NCI-H1417 (cell line): Measurements from ENCODE around the gene TRAF7.
"Not testable (repeated sequence)": the region's sequence is repeated elsewhere in the genome, so short reads cannot be mapped to it uniquely, and the experiment has no call there.

ENCODE experiments used
- DNase-seq, 3 experiments: peaks; one replicate each; lab custom pipeline; 2025; lab: John Stamatoyannopoulos, UW

TRAF7 gene

DNA sequence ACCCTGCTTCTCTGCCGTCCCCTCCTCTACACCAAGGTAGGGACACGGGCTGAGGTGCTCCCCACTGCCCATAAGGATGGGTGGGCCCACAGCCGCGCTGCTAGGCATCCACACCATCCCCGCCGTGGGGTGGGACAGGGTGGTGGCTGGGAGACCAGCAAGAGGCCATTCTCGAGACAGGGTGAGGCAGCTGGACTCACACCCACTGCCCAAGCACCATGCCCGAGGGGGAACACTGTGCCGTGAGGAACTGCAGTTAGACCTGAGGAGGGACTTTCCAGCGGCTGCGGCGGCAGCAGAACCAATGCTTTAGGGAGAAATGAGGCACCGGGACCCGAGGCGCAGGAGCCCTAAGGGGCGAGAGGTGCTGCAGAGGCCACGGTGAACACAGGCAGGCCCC, 33.2 kb upstream of the TRAF7 start:
- no peak for DNase-seq

DNA sequence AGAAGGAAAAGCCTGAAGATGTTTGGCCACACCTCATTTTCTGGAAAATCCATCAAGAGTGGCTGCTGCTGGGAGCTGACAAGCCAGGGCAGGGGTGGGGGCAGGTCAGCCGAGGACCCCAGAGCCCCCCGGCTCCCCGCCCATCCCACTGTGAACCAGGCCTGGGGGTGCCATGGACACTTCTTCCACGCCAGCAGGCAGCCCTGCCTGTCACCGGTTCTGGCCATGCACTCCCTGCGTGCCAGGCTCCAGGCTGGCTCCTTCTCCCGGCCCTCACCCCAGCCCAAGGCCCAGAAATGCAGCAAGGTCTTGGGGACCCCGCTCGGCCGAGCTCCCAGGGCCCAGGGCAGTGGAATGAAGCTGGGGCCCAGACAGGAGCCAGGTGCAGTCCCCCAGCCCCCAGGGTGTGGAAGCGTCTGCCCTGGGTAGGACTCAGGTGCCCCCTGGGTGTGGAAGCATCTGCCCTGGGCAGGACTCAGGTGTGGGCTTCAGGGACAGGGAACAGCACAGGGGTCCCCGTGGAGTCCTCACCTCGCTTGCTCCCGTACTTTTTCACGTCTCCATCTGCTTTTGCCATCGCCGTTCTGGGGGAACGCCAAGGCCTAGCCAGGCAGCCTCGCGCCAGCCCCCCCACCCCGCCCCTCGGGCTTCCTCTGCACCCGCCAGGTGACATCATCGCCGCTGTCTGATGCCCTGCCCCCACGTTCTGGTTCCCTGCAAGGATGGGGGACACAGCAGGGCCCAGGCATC, 32.5 kb upstream of the TRAF7 start:
- not testable (repeated sequence) for DNase-seq

DNA sequence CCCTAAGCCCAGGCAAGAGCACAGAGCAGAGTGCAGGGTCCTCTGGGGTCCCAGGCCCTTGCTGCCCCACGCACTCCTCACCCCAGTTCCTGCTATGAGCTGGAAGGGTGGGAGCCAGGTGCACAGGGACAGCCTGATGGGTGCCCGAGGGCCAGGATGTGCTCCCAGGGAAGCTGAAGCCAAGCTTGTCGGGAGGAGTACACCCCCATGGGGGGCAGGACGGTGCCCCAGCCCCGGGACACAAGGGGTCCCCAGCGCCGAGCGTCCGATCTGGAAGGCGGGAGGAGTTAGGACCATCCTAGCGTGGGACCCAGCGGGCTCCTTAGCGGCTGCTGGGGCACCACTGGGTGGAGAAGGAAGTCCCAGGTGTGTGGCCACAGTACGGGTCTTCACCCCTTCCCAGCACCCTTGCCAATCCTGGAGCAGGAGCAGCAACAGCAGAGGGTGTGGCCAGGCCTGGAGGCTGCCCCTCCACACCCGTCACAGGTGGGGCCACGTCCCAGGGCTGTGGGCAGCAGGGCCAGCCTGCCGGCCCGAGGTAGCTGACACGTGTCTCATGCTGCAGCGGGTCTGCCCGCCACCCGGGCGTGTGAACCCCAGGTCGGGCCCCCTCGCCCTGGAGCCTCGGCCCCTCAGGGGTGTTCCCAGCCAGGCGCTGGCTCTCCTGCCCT, 31.7 kb upstream of the TRAF7 start:
- not testable (repeated sequence) for DNase-seq

DNA sequence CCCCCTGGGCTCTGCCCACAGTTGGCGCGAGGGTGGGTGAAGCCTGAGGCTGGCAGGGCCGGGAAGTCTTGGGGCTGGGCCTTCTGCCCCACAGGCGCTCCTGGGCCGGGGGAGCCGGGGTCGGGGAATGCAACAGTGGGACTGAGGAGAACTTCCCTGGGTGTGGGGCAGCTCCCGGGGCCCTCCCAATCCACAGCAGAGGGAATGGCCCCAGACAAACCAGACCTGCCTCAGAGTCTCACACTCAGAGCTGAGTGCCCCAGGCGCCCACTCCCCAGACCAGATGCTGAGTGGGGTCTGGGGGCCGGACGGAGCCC, 31.2 kb upstream of the TRAF7 start:
- DNase-seq, result not testable (repeated sequence)

DNA sequence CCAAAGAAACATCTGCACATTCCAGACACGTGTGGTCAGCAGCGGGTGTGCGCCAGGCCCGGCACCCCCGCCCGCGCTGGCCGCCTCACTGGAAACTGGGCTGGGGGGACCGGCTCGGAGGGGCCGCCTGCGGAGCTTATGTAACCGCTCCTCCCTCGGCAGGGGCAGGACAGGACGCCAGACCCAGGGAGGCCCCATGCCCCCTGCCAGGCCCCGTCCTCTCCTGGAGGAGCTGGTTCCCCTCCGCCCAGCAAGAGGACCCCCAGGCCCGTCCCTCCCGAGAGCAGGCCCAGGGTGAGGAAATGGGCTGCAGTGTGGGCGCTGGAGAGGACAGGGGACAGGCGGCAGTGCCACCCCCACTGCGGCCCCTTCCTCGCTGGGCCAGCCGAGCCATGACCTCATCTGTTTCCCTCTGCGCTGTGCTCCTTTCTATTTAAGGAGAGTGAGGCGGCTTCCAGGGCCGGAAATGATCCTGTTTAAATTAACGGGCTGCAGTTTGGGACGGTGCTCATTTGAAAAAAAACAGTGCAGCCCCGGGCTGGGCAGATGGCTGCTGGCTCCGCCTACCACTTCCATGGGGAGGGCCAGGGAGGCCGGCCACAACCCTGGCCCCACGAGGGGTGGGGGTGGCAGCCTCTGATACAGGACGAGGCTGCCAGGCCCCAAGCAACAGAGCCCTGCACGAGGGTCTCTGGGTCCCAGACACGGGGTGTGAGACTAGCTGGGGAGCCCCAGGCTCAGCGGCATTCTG, 30.7 kb upstream of the TRAF7 start:
- DNase-seq, result not testable (repeated sequence)

DNA sequence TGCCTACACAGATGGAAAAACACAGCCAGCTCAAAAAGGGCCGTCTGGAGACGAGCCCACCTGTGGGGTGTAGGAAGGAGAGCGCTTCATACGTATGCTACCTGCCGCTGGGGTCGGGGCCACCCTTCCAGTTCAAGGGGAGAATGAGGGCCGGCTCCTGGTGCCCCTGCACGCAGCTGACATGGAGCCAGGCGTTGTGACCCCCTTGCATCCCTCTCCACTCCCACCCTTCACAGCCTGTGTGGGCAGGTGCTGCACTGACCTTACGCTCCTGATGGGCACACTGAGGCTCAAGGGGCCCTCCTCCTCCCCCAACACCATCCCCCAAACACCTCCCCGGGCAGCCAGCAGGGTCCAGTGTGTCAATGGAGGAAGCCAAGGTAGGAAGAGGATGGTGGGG, 30.0 kb upstream of the TRAF7 start:
- DNase-seq, result not testable (repeated sequence)

DNA sequence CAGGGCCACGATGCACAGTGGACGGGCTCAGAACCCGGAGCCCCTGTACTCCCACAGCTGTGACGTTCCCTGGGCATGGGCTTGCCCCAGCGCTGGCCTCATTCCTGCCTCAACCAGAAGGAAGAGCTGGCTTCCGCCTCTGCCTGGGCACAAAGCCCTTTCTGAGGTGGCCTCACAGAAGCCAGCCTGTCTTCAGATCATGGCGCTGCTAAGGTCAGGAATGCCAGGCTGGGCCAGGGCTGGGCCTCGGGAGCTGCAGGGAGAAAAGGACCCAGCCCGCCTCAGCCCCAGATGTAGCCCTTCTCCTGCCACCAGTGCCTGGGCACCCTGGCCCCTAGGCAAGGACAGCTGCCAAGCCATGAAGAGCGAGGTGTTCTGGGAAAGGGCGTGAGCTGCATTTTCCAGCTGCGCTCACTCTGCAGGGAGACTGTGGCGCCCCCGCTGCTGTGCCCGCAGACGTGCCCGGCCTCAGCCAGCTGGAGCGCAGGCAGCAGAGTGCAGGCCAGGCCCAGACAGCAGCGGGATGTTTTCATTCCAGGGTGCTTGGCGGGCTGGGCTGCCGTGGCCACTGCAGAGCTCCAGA, 29.3 kb upstream of the TRAF7 start:
- not testable (repeated sequence) for DNase-seq

DNA sequence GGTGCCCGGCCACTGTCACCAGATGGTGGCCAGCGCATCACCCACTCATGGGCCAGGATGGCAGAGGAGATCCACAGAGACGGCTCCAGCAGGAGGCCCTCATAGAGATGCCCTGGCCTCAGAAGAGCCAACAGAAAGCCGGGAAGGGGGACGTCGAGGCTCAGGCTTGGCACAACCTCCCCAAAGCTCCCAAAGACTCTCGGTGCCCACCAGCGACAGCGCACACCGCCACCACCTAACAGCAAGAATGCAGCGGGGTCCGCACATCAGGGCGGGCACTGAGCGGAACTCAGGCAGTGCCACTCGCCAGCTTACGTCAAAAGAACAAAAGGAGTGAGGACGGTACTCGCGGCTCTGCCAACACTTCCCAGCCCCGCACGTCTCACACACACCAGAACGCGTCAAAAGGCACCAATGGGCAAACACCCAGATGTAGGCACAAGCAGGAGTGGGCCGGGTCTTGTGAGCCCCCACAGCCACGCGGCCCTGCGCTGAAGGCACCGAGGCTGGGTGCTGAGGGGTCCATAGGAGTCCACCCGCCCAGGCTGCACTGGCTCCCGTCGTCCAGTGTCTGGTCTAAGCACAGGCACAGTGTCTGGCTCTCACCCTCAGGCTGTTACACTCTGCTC, 28.5 kb upstream of the TRAF7 start:
- DNase-seq, result not testable (repeated sequence)

DNA sequence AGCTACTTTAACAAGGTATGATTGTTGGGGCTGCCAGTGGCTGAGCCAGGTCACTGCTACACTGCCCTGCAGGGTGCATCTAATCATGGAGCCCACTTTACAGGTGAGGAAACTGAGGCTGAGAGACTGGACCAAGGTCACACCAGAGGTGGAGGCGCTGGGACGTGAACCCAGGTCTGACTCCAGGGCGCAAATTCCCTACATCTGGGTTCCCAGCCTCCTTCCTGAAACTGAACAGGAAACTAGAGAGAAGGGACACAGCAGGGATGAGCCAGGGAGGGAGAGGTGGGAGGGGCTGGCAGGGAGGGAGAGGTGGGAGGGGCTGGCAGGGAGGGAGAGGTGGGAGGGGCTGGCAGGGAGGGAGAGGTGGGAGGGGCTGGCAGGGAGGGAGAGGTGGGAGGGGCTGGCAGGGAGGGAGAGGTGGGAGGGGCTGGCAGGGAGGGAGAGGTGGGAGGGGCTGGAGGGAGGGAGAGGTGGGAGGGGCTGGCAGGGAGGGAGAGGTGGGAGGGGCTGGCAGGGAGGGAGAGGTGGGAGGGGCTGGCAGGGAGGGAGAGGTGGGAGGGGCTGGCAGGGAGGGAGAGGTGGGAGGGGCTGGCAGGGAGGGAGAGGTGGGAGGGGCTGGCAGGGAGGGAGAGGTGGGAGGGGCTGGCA, 27.8 kb upstream of the TRAF7 start:
- DNase-seq, result peak; percentile 35 to 64 (median 43)

DNA sequence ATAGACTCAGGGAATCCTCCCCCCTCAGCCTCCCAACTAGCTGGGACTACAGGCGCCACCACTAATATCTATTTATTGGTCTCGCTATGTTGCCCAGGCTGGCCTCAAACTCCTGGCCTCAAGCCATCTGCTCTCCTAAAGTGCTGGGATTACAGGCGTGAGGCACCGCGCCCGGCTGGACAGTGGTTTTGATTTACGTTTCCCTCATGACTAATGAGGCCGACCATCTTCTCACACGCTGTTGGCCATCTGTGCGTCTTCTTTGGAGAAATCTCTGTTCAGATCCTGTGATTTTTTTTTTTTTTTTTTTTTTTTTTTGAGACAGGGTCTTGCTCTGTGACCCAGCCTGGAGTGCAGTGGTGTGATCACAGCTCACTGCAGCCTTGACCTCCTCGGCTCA, 26.3 kb upstream of the TRAF7 start:
- DNase-seq, result not testable (repeated sequence)

DNA sequence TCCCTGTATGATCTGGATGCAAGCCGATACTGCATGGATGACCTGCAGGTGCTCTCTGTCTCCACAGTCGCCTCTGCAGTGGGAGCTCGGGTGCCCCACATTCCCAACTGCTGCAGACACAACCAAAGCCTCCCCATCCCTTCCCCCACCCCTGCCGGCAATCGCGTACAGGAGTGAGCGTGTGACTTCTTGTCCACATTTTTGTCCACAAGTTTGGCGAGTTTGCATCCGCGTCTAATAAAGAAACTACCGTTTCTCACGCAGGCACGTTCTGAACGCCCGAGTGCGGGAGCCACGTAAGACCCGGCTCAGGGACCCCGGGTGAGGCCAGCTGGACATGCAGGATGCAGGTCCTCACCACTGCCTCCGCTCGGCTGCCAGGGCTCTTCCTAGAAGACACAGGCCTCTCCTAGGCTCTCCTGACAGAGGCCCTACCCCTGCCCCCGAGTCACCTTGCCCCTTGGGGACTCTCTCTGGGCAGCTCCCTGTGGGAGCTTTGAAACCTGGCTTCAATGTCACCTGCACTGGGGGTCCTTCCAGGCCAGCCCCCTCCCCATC, 25.6 kb upstream of the TRAF7 start:
- not testable (repeated sequence) for DNase-seq

DNA sequence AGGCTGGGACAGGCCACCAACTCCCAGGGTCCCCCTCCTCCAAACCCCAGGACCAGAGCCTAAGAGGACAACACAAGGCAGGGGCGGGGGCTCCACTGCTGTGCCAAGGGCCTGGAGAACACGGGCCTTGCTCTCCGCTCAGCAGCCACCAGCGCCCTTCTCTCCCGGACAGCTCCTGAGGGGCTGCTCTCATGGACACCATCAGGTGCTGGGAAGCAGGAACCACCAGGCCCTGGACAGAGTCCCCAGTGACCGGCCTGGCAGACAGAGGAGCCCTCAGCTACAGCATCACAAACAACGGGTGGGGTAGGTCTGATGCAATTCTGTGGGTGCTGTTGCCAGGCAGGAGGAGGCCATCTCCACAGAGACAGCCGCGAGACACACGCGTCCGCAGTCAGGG, 21.8 kb upstream of the TRAF7 start:
- not testable (repeated sequence) for DNase-seq

DNA sequence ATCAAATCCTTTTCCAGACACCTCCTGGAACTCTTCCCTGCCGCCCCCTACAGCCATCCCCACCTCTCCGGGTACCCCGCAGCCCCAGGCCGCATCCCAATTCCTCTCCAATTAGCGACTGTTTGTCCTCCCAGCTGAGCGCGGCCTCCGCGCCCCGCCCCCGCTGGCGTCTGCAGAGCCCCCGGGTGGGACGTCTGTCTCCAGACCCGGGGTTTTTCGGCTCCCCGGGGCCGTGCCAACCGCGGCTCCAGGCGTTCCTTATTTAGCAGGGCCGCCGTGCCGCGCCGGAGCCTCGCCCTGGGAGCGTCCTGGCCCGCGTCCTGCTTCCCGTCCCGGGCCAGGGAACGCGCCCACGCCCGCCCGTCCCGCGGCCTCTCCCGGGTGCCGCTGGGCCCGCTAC, 20.5 kb upstream of the TRAF7 start:
- peak in 1 of 3 experiments; percentile 14 for DNase-seq

DNA sequence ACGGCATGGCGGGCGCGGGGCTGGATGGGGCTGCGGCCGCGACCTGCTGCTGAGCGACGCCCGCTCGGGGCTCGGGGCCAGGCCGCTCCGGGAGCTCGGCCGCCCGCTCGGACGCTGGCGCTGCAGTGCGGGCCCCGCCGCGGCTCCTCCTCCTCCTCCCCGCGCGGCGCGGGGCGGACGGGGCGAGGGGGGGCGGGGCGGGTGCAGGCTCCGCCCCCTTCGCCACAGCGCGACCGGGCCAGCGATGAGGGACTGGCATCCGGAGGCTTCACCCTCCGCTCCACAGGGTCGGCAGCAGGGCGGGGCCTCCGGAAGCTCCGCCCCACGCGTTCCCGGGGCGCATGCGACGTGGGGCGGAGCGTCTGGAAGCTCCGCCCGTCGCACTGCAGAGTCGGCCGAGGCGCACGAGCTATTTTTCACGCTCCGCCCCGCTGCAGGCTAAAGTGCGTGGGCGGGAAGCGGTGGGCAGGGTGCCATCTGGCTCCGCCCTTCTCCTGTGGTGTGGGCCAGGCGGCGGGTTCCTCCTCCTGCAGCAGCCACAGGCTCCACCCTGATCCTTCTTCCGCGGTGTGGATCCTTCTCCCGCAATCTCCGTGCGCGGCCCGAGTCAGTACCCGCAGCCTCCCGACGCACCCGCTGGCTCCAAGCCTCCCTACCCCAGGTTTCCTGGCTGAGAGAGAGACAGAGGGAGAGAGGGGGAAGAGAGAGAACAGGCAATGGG, 19.7 kb upstream of the TRAF7 start, which contains the start of gene PKD1:
TSS of gene PKD1 (minus strand) at position 129 of the 721 bp plus-strand sequence. CDS start 209 bp downstream, outside the sequence.
- peak; percentile 85 to 96 (median 93) for DNase-seq

DNA sequence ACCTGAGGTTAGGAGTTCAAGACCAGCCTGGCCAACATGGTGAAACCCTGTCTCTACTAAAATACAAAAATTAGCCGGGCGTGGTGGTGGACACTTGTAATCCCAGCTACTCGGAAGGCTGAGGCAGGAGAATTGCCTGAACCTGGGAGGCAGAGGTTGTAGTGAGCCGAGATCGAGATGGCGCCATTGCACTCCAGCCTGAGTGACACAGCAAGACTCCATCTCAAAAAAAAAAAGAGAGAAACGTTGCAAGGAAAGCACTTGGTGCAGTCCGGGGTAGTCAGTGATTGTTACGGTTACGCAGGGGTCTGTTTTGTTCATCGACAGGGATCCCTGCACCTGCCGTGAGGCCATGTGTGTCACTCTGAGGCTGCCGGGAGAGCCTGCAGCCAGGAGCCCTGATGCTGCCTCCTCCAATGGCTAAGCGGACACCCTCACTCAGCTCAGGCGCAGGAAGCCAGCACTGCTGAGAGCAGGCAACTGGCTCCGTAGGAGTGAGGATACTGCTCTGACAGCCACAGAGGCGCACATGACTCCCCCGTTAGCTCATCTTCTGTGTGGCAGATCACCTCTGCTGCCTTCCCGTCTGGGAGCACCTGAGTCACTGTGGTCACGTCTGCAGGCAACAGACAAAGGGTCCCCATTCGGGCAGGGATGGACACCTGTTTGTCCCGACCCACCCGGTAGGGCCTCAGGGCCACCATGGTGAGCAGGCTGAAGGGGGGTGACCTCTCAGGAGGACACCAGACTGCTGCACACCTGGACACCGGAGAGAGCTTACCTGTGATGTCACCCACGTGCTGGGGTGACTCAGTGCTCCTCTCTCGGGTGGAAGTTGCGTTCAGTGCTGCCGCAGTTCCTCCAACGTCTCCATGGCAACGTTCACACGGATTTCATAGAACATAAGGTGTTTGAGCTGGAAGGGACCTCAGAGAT, 12.4 kb upstream of the TRAF7 start:
- peak in 1 of 3 experiments; percentile 49 for DNase-seq

DNA sequence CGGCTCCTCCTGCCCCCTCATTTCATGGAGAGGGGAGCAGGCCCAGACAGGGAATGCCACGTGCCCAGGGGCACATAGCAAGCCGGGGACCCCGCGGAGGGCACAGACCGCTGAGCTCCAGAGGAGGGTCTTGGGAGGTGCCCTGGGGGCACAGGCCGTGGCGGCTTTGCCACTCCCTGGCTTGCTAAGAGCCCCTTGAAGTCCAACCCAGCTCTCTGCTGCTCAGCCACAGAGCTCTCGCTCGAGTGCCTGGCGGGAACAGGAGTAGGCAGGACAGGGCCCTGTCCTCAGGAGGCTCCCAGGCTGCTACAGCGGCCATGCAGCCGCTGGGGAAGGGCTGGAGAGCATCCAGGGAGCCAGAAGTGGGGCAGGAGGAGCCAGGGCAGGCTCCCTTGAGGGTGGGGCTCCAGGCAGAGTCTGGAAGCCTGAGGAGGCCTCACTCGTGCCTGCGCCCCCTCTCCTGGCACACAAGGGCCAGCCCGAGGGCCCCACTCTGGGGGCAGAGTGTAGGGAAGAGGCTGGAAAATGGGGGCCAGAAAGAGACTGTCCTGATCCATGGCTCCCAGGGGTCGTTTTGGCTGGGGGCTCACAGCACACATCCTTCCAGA, 11.6 kb upstream of the TRAF7 start:
- DNase-seq, result no peak

DNA sequence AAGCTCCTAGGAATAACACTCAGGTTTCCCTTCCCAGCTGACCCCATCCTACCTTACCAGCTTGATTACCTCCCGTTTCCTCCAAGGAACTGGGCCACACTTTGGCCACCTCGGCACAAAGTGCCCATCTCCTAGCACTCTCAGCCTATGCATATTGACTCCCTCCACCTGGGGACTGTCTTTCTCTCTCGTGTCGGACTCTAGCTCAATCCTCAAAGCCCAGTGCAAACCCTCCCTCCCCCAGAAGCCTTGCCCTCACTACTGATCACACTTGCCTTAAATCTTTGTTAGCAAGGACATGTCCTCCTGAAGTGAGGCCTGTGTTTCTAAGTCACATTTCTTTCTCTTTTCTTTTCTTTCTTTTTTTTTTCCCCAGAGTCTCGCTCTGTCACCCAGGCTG, 9.7 kb upstream of the TRAF7 start:
- DNase-seq, result no peak

DNA sequence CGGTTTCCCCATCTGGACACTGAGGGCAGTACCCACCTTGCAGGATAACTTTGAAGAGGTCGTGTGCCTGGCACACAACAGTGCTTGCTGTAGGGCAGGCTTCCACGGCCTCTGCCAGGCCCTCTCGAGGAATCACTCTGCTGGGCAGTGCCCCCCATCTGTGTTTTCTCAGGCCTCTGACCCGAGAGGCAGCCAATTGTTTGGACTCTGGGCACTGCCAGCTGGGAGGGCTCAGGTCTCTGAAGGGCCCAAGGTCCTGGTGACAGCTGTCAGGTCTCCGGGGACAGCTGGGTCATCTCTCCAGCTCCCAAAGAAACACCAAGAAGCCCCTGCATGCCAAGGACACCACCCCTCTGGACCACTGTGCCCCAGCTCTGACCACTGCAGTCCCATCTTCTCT, 8.2 kb upstream of the TRAF7 start:
- no peak for DNase-seq
